ENCODE data around the gene SLAIN2.

SLAIN2 gene

GRCh38 chr4:48346594-48346993 lies 5.3 kb downstream of the SLAIN2 start:
- peaks cover 19% of the 10 kb centered on the region for H3K4me1 ChIP-seq (ENCODE audit: control insufficient read depth, low read length)
- H3F3A ChIP-seq (ENCODE audit: control insufficient read depth, insufficient read depth) = no peaks in the 10 kb centered on the region
- TF ChIP-seq, protein P1, sequence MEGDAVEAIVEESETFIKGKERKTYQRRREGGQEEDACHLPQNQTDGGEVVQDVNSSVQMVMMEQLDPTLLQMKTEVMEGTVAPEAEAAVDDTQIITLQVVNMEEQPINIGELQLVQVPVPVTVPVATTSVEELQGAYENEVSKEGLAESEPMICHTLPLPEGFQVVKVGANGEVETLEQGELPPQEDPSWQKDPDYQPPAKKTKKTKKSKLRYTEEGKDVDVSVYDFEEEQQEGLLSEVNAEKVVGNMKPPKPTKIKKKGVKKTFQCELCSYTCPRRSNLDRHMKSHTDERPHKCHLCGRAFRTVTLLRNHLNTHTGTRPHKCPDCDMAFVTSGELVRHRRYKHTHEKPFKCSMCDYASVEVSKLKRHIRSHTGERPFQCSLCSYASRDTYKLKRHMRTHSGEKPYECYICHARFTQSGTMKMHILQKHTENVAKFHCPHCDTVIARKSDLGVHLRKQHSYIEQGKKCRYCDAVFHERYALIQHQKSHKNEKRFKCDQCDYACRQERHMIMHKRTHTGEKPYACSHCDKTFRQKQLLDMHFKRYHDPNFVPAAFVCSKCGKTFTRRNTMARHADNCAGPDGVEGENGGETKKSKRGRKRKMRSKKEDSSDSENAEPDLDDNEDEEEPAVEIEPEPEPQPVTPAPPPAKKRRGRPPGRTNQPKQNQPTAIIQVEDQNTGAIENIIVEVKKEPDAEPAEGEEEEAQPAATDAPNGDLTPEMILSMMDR (IDR thresholded peaks at IDR 0.05; ENCODE audit: low read depth, low read length, poor library complexity, severe bottlenecking) = no peak
- no peak for TF ChIP-seq EZH2phosphoT487 (IDR thresholded peaks at IDR 0.05; ENCODE audit: borderline replicate concordance, low read length)
- H3K4me3 ChIP-seq (ENCODE audit: low read length) = no peak overlapping the region
- H3K79me2 ChIP-seq (ENCODE audit: control insufficient read depth, low read length) = peaks cover 100% of the 10 kb centered on the region
- no peak overlapping the region for H3K4me2 ChIP-seq (ENCODE audit: low read length)
- H3K27ac ChIP-seq (ENCODE audit: low read depth, low read length) = no peak overlapping the region
- H3K9me3 ChIP-seq (ENCODE audit: control insufficient read depth, insufficient read depth, low read length) = no peaks in the 10 kb centered on the region
- H3K36me3 ChIP-seq (ENCODE audit: control insufficient read depth, low read length) = peaks cover 4% of the 10 kb centered on the region; the same call in 1 of the 2 replicates
- peaks cover 6% of the 10 kb centered on the region; the same call in 1 of the 2 replicates for H4K20me1 ChIP-seq (ENCODE audit: control insufficient read depth, insufficient read depth, low read depth, low read length)
- H3K27me3 ChIP-seq (ENCODE audit: control insufficient read depth, low read length) = no peaks in the 10 kb centered on the region
- no peaks in the 10 kb centered on the region for H3K9me2 ChIP-seq (replicated peaks; ENCODE audit: control insufficient read depth, low read length)

- Histone ChIP-seq H3K4me3 (ENCODE audit: low read length) (no peak overlapping the region), H3K4me2 (ENCODE audit: low read length) (no peak overlapping the region), H3K27ac (ENCODE audit: low read depth, low read length) (no peak overlapping the region), H4K20me1 (ENCODE audit: control insufficient read depth, insufficient read depth, low read depth, low read length) (peaks cover 6% of the 10 kb centered on the region; the same call in 1 of the 2 replicates), H3F3A (ENCODE audit: control insufficient read depth, insufficient read depth) (no peaks in the 10 kb centered on the region), H3K9me2 (replicated peaks; ENCODE audit: control insufficient read depth, low read length) (no peaks in the 10 kb centered on the region), H3K9me3 (ENCODE audit: control insufficient read depth, insufficient read depth, low read length) (no peaks in the 10 kb centered on the region), H3K36me3 (ENCODE audit: control insufficient read depth, low read length) (0 out of 2 replicates have a peak, but pooled peaks cover 3% of the 10 kb centered on the region), H3K79me2 (ENCODE audit: control insufficient read depth, low read length) (peaks cover 100% of the 10 kb centered on the region), H3K4me1 (ENCODE audit: control insufficient read depth, low read length) (peaks cover 19% of the 10 kb centered on the region), H3K27me3 (ENCODE audit: control insufficient read depth, low read length) (no peaks in the 10 kb centered on the region)
- TF ChIP-seq, protein P1 (IDR thresholded peaks at IDR 0.05; ENCODE audit: low read depth, low read length, poor library complexity, severe bottlenecking) = no peak
- TF ChIP-seq EZH2phosphoT487 (IDR thresholded peaks at IDR 0.05; ENCODE audit: borderline replicate concordance, low read length) = no peak
Observed at GRCh38 chr4:48347282-48347921, 6.1 kb downstream of the SLAIN2 start.

- Histone ChIP-seq H3K9me3 (ENCODE audit: control insufficient read depth, insufficient read depth, low read length) (no peaks in the 10 kb centered on the region), H3K36me3 (ENCODE audit: control insufficient read depth, low read length) (0 out of 2 replicates have a peak, but pooled peaks cover 4% of the 10 kb centered on the region), H3K9me2 (replicated peaks; ENCODE audit: control insufficient read depth, low read length) (no peaks in the 10 kb centered on the region), H3K4me3 (ENCODE audit: low read length) (no peak overlapping the region), H3K27ac (ENCODE audit: low read depth, low read length) (no peak overlapping the region), H3K79me2 (ENCODE audit: control insufficient read depth, low read length) (peaks cover 92% of the 10 kb centered on the region), H3K4me2 (ENCODE audit: low read length) (no peak overlapping the region), H3K27me3 (ENCODE audit: control insufficient read depth, low read length) (no peaks in the 10 kb centered on the region), H3K4me1 (ENCODE audit: control insufficient read depth, low read length) (no peaks in the 10 kb centered on the region), H4K20me1 (ENCODE audit: control insufficient read depth, insufficient read depth, low read depth, low read length) (no peaks in the 10 kb centered on the region), H3F3A (ENCODE audit: control insufficient read depth, insufficient read depth) (no peaks in the 10 kb centered on the region)
- no peak for TF ChIP-seq EZH2phosphoT487 (IDR thresholded peaks at IDR 0.05; ENCODE audit: borderline replicate concordance, low read length)
- TF ChIP-seq, protein P1 (IDR thresholded peaks at IDR 0.05; ENCODE audit: low read depth, low read length, poor library complexity, severe bottlenecking) = no peak
Observed at GRCh38 chr4:48350871-48351270, 9.5 kb downstream of the SLAIN2 start.
